GM18873 (cell line): ENCODE data around the gene GNE.
"Not testable (repeated sequence)": the region's sequence is repeated elsewhere in the genome, so short reads cannot be mapped to it uniquely, and the experiment has no call there.

Experiments used
- ATAC-seq: cut with Tn5 transposase; IDR thresholded peaks from one replicate; pipeline ENCODE4 v1.9.1; 2021; ENCODE audit warnings: mild to moderate bottlenecking, moderate library complexity, moderate number of reproducible peaks; ENCODE audit not compliant: unreplicated experiment, low FRiP score

Gene GNE

GRCh38 chr9:36213387-36213786, 44.9 kb downstream of the GNE start:
- ATAC-seq = no peak

- ATAC-seq = no peak
Measured at GRCh38 chr9:36211510-36211909, 46.7 kb downstream of the GNE start.

GRCh38 chr9:36210722-36211121, 47.5 kb downstream of the GNE start:
- no peak for ATAC-seq

GRCh38 chr9:36208521-36209253, 49.6 kb downstream of the GNE start:
- ATAC-seq = no peak

GRCh38 chr9:36207546-36208012, 50.7 kb downstream of the GNE start:
- no peak for ATAC-seq

- no peak for ATAC-seq
Measured at GRCh38 chr9:36207016-36207415, 51.2 kb downstream of the GNE start.

- ATAC-seq = no peak
Measured at GRCh38 chr9:36204906-36205547, 53.2 kb downstream of the GNE start.

- no peak for ATAC-seq
Measured at GRCh38 chr9:36194326-36195000, 63.8 kb downstream of the GNE start.

GRCh38 chr9:36193023-36193422, 65.2 kb downstream of the GNE start:
- ATAC-seq = no peak

- ATAC-seq = no peak
Measured at GRCh38 chr9:36192196-36192595, 66.1 kb downstream of the GNE start.

GRCh38 chr9:36191686-36192085, 66.6 kb downstream of the GNE start:
- ATAC-seq = no peak

GRCh38 chr9:36191290-36191645, 67.0 kb downstream of the GNE start:
- peak; percentile 1 for ATAC-seq

- peak; percentile 98 for ATAC-seq
Measured at GRCh38 chr9:36190388-36191289, 67.6 kb downstream of the GNE start, which contains the start of gene CLTA. TSS of gene CLTA (plus strand) at chr9:36190921. CDS start at chr9:36191057, 136 bp downstream.

GRCh38 chr9:36189976-36190375, 68.3 kb downstream of the GNE start:
- no peak for ATAC-seq

GRCh38 chr9:36188212-36188611, 70.0 kb downstream of the GNE start:
- no peak for ATAC-seq

- no peak for ATAC-seq
Measured at GRCh38 chr9:36187414-36187813, 70.8 kb downstream of the GNE start.

GRCh38 chr9:36180243-36180642, 78.0 kb downstream of the GNE start:
- not testable (repeated sequence) for ATAC-seq

GRCh38 chr9:36177571-36177970, 80.7 kb downstream of the GNE start:
- no peak for ATAC-seq

GRCh38 chr9:36176496-36176895, 81.8 kb downstream of the GNE start:
- ATAC-seq = not testable (repeated sequence)

GRCh38 chr9:36175209-36175608, 83.0 kb downstream of the GNE start:
- ATAC-seq = not testable (repeated sequence)
